KMS-11 (cell line): ENCODE results near the gene SCFD1.

Source experiments
- H2AFZ ChIP-seq: fragments of 200-600 bp; sonication (generic); 2 replicates; pipeline ENCODE4 v1.6.1; 2016; ENCODE audit warnings: antibody characterized with exemption, mixed run types, low read depth
- H3K27ac ChIP-seq: fragments of 200-600 bp; sonication (generic); 2 replicates; pipeline ENCODE4 v1.6.1; 2016; ENCODE audit warnings: mild to moderate bottlenecking, mixed run types
- H3K27me3 ChIP-seq: fragments of 200-600 bp; sonication (generic); 2 replicates; pipeline ENCODE4 v1.6.1; 2017; ENCODE audit warnings: mild to moderate bottlenecking, low read depth, mixed run types, moderate library complexity; ENCODE audit not compliant: insufficient read depth
- H3K36me3 ChIP-seq: fragments of 200-600 bp; sonication (generic); 2 replicates; pipeline ENCODE4 v1.6.1; 2017; ENCODE audit warnings: mild to moderate bottlenecking, mixed run types; ENCODE audit not compliant: insufficient read depth
- H3K4me1 ChIP-seq: fragments of 200-600 bp; sonication (generic); 2 replicates; pipeline ENCODE4 v1.6.1; 2016; ENCODE audit warnings: mild to moderate bottlenecking, low read depth, mixed run types; ENCODE audit not compliant: poor library complexity, severe bottlenecking
- H3K4me2 ChIP-seq: fragments of 200-600 bp; sonication (generic); 2 replicates; pipeline ENCODE4 v1.7.0; 2016; ENCODE audit warnings: mild to moderate bottlenecking, mixed run types
- H3K4me3 ChIP-seq: fragments of 200-600 bp; sonication (generic); IDR thresholded peaks from 2 replicates; pipeline ENCODE4 v1.6.1; 2017; ENCODE audit warnings: low read depth, low read length, mixed read lengths; ENCODE audit not compliant: insufficient read depth
- H3K79me2 ChIP-seq: fragments of 200-600 bp; sonication (generic); 2 replicates; pipeline ENCODE4 v1.6.1; 2016; ENCODE audit warnings: low read depth, mixed run types; ENCODE audit not compliant: insufficient read depth
- H3K9ac ChIP-seq: fragments of 200-600 bp; sonication (generic); 2 replicates; pipeline ENCODE4 v1.6.1; 2016; ENCODE audit warnings: mild to moderate bottlenecking, mixed run types
- H4K20me1 ChIP-seq: fragments of 200-600 bp; sonication (generic); 2 replicates; pipeline ENCODE4 v1.6.1; 2016; ENCODE audit warnings: mild to moderate bottlenecking, mixed run types; ENCODE audit not compliant: insufficient read depth
- CTCF ChIP-seq: fragments of 200-600 bp; sonication (generic); conservative IDR thresholded peaks from 2 replicates; pipeline ENCODE4 v1.6.1; 2017; ENCODE audit warnings: low read depth, mild to moderate bottlenecking, antibody characterized with exemption, low read length, moderate library complexity, mixed read lengths

The SCFD1 gene

GRCh38 chr14:30645600-30645999 is 23.5 kb downstream of the SCFD1 start:
- Histone ChIP-seq H3K4me1 (peaks cover 41% of the 10 kb centered on the region), H3K9ac (no peak overlapping the region), H3K79me2 (no peaks in the 10 kb centered on the region), H4K20me1 (no peaks in the 10 kb centered on the region), H3K4me2 (no peak overlapping the region), H3K27ac (no peak overlapping the region), H2AFZ (no peak overlapping the region), H3K27me3 (no peaks in the 10 kb centered on the region), H3K36me3 (no peaks in the 10 kb centered on the region), H3K4me3 (no peak overlapping the region)
- no peak for TF ChIP-seq CTCF

- Histone ChIP-seq H3K4me2 (peak overlapping the region; percentile 39), H3K27ac (peak overlapping the region; percentile 84), H3K4me1 (peaks cover 41% of the 10 kb centered on the region), H3K9ac (peak overlapping the region; percentile 6; the same call in 1 of the 2 replicates), H2AFZ (no peak overlapping the region), H4K20me1 (no peaks in the 10 kb centered on the region), H3K79me2 (no peaks in the 10 kb centered on the region), H3K27me3 (no peaks in the 10 kb centered on the region), H3K4me3 (no peak overlapping the region), H3K36me3 (no peaks in the 10 kb centered on the region)
- TF ChIP-seq CTCF, result no peak
Observed at GRCh38 chr14:30648471-30648870, 26.4 kb downstream of the SCFD1 start.

- H3K4me3 ChIP-seq, result no peak overlapping the region
- no peak overlapping the region for H3K4me2 ChIP-seq
- no peaks in the 10 kb centered on the region for H4K20me1 ChIP-seq
- H3K27me3 ChIP-seq, result no peaks in the 10 kb centered on the region
- H2AFZ ChIP-seq, result no peak overlapping the region
- no peaks in the 10 kb centered on the region for H3K36me3 ChIP-seq
- H3K9ac ChIP-seq, result no peak overlapping the region
- no peak overlapping the region for H3K27ac ChIP-seq
- no peak for TF ChIP-seq CTCF
- H3K79me2 ChIP-seq, result no peaks in the 10 kb centered on the region
- H3K4me1 ChIP-seq, result peaks cover 29% of the 10 kb centered on the region
Observed at GRCh38 chr14:30651937-30652336, 29.8 kb downstream of the SCFD1 start.

- H3K4me2 ChIP-seq, result no peak overlapping the region
- no peaks in the 10 kb centered on the region for H4K20me1 ChIP-seq
- no peak overlapping the region for H3K9ac ChIP-seq
- no peaks in the 10 kb centered on the region for H3K27me3 ChIP-seq
- TF ChIP-seq CTCF, result no peak
- H3K4me1 ChIP-seq, result no peaks in the 10 kb centered on the region
- H3K4me3 ChIP-seq, result no peak overlapping the region
- H3K27ac ChIP-seq, result no peak overlapping the region
- H2AFZ ChIP-seq, result no peak overlapping the region
- no peaks in the 10 kb centered on the region; the same call in 1 of the 2 replicates for H3K36me3 ChIP-seq
- H3K79me2 ChIP-seq, result no peaks in the 10 kb centered on the region
Observed at GRCh38 chr14:30655124-30655523, 33.0 kb downstream of the SCFD1 start.
